Neural progenitor cell (in vitro differentiated cells): ENCODE data around the gene NDE1.

ENCODE experiments used
- CTCF ChIP-seq: fragments of 200-600 bp; sonication (generic); IDR thresholded peaks from 2 replicates; pipeline ENCODE4 v1.5.1; 2017; ENCODE audit warnings: antibody characterized with exemption, mild to moderate bottlenecking
- EZH2phosphoT487 ChIP-seq: fragments of 200-600 bp; sonication (generic); IDR thresholded peaks from 2 replicates; pipeline ENCODE4 v1.6.1; 2017; ENCODE audit warnings: antibody characterized with exemption

DNA sequence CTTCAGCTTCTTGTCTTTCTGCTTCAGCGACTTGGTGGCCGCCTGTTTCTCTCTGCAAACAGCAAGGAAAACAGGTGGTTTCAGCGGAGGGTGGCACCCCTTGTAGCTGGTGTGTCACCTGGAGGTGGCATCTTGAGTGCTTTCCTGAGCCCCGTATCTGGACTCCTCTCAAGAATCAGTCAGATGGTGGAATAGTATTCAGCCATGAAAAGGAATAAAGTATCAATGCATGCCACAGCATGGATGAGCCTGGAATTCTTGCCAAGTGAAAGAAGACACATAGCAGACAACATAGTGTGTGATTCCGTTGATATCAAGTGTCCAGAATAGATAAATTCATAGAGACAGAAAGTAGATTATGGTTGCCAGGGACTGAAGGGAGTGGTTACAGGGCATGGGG lies 65.2 kb downstream of the NDE1 start:
- TF ChIP-seq EZH2phosphoT487 (no peak), CTCF (no peak)
